Erythroblast (primary cell): ENCODE measurements around the gene CACNA2D2.

Experiments
- GATA1 ChIP-seq: IDR thresholded peaks from 2 replicates; pipeline ENCODE4 v1.6.1; 2011; ENCODE audit warnings: low read depth, mild to moderate bottlenecking, control low read depth, low read length, moderate library complexity
- POLR2A ChIP-seq: IDR thresholded peaks from 2 replicates; pipeline ENCODE4 v1.6.1; 2011; ENCODE audit warnings: mild to moderate bottlenecking, low read length

DNA sequence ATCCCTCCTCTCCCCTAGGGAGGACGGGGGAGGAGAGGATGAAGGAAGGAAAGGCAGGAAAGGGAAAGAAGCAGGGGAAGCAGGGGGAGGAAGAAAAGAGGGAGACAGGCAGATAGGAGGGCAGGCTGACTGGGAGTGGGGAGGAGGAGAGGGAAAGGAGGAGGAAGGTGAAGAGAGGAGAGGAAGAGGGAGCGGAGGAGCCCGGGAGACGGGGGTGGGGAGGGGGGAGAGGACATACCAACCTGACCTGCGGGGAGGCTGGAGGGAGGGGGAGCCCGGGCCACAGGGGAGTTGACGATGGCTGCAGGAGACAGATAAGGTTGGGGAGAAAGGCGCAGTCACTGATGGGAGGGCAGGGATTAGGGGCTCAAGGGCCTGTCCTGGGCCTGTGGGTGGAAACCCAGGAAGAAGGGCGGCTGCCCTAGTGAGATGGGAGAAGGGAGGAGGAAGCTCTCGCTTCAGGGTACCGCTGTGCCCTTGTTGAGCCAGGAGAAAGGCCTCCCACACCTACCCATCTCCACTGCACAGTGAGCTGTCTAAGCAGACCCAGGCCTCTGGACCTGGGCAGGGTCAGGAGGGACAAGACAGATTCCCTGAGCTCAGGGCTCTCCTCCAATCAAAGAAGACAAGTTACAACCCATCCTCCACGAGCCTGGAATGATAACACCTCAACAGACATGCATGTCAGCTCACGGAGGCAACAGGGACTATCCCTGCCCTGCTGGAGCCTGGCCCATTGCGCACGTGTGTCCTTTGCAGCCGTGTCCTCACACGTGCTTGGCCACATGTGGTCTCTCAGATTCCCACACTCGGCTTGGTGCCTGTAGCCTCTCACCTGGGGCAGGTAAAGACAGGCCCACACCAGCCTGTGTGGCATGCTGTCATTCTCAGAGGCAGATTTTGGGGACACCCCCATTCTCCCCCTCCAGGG is 36.2 kb upstream of the CACNA2D2 start:
- TF ChIP-seq POLR2A (peak; percentile 10), GATA1 (no peak)
